GM19025 (cell line): ENCODE measurements around the gene TNPO2.

Experiments
- ATAC-seq: cut with Tn5 transposase; IDR thresholded peaks from one replicate; pipeline ENCODE4 v1.9.1; 2021; ENCODE audit warnings: mild to moderate bottlenecking, low read depth, moderate library complexity; ENCODE audit not compliant: unreplicated experiment

Gene TNPO2

GRCh38 chr19:12723641-12724426, at the start of gene TNPO2:
TNPO2 (minus strand) TSS chr19:12723932; CDS start chr19:12720977, 2,955 bp downstream.
- ATAC-seq, result no peak

DNA sequence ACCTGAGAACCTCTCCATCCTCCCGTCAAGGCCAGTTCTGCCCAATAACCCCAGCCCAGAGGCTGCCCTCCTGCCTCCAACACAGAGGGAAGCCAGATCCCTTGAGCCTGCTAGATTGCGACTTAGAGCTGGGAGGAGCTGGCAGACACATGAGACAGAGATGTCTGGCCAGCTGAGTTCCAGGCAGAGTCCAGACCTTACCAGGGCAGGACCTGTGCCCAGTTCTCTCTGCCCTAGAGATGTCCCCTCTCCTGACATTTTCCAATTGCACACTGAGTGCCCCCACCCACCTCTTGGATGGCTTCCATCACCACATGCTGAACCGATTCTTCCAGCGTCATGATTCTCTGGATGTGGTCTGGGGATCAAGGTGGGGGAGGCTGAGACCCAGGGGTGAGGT, 48.6 kb upstream of the TNPO2 start:
- ATAC-seq, result no peak

DNA sequence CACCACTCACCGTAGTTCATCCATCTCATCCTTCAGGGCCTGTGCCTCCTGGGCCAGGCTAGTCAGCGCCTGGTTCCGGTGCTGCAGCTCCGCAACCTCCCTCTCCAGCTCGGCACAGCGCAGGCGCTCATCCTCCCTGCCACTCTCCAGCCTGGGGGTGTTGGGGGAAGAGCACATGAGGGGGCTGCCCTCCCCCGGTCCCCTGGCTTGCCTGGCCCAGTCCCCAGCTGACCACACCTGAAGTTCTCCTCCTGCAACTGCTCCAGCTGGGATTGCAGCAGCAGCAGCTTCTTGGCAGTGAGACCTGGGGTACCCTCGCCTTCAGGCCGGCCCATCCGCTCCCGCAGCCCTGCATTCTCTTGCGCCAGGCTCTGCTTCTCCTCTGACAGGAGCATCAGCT, 47.2 kb upstream of the TNPO2 start:
- ATAC-seq, result no peak

GRCh38 chr19:12769689-12770088, 46.0 kb upstream of the TNPO2 start:
- ATAC-seq, result no peak

DNA sequence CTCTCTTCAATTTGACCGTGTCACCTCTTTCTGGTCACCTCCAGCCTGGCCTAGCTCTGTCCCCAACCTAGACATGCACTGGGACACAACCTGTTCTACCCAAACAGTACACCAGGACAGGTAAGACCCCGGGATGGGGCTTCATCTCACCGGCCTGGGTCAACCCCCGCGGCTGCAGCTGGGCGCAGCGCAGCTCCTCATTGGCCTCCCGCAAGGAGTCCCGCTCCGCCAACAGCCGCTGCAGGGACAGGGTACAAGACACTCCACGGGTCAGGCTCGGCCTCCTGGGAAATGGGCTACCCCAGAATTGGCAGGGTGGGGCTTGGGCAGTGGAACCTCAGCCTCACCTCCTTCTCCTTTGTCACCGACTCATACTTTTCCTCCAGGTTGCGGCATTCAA, 43.9 kb upstream of the TNPO2 start:
- ATAC-seq, result no peak

DNA sequence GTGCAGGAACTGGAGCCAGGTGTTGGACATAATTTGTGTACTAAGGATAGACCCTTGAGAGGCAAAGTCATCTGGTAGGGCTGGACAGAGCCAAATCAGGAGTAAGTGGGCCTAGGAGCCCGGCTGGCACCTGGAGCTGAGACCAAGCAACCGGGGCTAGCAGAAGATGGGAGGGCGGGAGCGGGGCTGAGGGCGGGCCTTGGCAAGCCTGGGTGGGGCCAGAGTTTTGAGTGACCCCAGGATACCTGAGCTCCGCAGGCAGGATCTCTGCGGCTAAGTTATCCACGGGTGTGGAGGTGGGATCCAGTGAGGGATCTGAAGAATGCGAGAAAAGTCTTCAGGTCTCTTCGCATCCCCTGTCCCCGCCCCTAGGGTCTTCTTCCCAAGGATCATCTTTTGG, 43.4 kb upstream of the TNPO2 start:
- no peak for ATAC-seq

- ATAC-seq, result peak; percentile 58
Observed at GRCh38 chr19:12766051-12766521, 42.4 kb upstream of the TNPO2 start.

DNA sequence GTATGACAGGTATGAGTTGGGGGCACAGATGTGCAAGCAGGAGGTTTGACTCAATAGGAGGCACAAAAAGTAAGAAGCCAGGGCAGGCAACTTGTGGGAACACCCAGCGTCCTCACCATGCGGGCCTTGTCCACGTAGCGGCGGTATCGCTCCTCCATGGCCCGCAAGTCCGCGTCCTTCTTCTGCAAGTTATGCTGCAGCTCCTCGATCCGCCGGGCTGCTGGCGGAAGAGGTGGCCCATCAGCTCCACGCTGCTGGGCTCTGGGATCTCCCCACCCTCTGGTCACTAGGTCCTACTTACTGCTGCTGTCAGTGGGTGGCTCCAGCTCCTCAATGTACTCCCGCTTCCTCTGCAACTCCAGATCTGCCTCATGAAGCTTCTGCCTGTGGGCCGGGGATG, 41.0 kb upstream of the TNPO2 start:
- no peak for ATAC-seq

DNA sequence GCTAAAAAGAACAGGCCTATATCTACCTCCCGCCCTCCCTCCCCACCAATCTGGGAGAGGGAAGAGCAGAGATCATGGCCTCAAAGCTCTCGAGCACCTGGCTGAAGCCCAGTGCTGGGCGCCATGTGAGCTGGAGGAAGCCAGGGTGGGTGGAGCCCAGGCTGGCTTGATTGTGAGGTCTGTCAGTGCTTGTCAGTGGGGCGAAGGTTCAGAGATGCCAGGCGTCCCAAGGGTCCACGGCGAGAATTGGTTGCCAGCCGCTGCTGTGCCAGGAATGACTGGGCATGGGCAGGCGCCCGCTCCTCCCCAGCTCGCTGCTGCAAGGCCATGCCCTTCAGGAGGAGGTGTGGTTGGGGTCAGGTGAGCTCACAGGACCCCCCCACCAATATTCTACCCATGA, 39.4 kb upstream of the TNPO2 start:
- no peak for ATAC-seq

DNA sequence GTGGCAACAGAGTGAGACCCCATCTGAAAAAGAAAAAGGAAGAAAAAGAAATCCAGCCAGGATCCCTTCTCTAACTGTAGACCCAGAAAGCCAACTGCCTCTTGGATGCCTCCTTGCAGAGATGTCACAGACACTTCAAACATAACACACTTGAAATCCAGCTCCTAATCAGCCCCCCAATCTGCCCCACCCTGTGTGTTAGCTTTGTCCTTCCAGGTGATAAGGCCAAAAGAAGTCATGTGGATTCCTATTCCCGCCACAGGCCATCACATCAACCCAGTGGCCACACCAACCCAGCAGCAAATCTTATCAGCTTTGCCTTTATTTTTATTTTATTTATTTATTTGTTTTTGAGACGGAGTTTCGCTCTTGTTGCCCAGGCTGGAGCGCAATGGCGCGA, 36.0 kb upstream of the TNPO2 start:
- no peak for ATAC-seq

- no peak for ATAC-seq
Observed at GRCh38 chr19:12757544-12758274, 34.0 kb upstream of the TNPO2 start.

DNA sequence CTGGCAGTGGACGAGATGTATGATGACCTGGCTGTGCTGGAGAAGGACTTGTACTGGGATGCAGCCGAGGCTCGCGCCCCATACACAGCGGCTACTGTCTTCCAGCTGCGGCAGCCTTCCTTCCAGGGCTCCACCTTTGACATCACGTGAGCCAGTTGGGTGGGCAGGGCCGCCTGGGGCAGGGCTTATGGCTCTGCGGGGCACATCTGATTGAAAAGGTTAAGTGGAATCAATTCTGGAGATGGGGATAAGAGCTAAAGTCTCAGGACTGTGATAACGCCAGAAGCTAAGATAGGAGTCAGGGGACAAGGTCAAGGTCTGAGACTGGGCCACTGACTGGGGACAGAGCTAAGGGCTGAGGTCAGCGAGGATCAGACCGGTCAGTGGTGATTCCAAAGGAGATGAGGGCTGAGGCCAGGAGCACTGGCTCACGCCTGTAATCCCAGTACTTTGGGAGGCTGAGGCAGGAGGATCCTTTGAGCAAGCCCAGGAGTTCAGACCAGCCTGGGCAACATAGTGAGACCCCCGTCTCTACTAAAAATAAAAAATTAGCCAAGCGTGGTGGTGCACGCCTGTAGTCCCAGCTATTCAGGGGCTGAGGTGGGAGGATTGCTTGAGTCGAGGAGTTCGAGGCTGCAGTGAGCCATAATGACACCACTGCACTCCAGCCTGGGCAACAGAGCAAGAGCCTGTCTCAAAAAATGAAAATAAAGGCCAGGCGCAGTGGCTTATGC, 32.6 kb upstream of the TNPO2 start:
- ATAC-seq, result no peak

DNA sequence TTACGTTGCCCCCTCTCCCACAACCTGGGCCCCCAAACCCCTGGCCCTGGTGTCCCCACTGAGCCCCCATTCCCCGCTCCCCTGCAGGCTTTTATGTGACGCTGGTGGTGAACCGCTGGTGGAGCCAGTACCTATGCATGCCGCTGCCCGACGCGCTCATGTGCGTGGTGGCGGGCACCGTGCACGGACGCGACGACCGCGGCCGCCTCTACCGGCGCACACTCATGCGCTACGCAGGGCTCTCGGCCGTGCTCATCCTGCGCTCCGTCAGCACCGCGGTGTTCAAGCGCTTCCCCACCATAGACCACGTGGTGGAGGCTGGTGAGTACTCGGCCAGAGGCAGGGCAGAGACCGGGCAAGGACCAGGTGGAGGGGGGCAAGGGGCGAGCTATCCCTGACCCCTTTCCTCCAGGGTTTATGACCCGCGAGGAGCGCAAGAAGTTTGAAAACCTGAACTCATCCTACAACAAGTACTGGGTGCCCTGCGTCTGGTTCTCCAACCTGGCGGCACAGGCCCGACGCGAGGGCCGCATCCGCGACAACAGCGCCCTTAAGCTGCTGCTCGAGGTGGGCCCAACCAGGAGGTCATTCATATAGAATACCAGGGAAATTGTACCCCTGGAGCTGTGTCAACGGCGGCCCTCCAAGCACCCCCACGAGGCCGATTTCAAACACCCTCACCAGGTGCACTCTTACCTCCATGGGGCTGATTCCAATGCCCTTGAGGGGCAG, 30.9 kb upstream of the TNPO2 start:
- ATAC-seq, result no peak

DNA sequence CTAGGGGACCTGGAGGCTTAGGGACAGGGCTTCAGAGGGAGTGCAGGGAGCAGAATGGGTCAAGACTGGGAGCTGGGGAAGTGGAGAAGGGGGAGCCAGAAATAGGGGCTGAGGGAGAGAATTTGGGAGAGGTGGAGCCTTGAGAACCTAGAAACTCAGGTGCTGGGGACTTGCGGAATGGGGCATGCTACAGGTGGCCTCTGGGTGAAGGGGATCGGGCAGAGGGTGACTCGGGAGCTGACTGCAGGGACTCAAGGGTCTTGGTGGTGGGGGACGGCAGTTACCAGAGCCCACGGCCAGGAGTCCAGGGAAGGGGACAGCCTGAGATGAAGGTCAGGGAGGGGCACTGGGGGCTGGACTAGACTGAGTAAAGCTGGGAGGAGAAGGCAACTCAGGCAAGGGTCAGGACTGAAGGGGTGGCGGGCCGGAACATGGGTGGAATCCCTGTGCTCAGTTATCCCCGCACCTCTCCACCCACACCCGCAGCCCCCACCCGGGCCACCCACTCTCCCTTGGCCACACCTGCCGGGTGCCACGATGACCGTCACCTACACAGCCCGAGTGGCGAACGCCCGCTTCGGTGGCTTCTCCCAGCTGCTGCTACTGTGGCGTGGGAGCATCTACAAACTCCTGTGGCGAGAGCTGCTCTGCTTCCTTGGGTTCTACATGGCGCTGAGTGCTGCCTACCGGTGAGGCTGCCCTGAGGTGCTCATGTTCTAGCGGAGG, 28.5 kb upstream of the TNPO2 start:
- no peak for ATAC-seq

DNA sequence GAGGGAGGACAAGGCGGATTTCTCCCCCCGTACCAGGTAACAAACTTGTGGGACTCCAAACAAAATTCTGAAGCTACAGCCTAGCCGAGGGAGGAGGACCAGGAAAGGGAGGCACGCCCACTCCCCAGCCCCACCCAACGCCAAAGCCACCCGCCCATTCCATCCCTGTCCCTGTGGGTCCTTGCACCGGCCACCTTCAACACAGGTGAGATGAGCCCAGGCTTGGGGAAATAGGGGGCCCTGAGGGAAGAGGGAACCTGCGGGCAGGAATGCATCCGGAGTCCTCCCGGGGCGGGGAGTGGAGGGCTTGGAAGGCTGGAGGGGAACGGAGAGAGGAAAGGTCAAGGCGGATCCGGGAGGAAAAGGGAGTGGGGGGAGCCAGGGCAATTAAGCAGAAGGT, 27.9 kb upstream of the TNPO2 start, which contains the start of gene BEST2:
Gene BEST2 (plus strand): TSS at position 157 of the 400 bp plus-strand sequence. CDS start 802 bp downstream, outside the sequence.
- ATAC-seq, result no peak

DNA sequence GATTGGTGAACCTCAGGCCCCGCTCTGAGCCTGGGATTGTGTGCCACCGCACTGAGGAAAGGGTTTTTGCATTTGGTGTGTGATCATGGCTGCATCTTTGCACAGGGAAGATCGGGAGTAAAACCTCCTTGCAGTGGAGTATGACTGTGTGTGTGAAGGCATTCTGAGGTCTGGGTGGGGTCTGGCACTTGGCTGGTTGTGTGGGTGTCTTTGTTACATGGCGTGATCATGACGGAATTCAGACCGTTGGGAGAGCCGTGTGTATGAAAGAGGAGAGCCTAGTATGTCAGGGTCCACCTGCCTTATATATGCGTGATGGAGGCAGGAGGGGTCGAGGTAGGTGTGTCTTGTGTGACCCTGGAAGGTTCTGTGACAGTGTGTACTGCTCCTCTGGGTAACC, 27.1 kb upstream of the TNPO2 start:
- no peak for ATAC-seq

GRCh38 chr19:12749938-12750521, 26.3 kb upstream of the TNPO2 start:
- no peak for ATAC-seq

DNA sequence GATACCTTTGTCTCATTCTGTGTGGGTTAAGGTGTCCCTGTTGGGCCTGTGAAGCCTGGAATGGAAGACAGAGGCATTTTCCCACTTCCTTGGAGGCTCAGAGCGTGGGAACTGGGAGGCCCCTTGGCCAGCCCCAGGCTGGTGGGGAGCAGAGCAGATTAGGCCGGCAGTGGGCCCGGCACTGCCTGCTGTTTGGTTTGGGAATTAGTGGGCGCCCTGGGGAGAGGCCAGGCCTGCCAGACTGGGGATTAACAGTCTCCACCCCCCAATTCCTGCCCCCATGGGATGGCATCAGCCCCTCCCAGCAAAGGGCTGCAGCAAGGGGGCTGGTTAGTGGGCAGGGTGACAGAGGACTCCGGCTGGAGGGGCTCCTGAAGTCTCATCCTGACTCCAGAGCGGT, 24.8 kb upstream of the TNPO2 start:
- ATAC-seq, result no peak

DNA sequence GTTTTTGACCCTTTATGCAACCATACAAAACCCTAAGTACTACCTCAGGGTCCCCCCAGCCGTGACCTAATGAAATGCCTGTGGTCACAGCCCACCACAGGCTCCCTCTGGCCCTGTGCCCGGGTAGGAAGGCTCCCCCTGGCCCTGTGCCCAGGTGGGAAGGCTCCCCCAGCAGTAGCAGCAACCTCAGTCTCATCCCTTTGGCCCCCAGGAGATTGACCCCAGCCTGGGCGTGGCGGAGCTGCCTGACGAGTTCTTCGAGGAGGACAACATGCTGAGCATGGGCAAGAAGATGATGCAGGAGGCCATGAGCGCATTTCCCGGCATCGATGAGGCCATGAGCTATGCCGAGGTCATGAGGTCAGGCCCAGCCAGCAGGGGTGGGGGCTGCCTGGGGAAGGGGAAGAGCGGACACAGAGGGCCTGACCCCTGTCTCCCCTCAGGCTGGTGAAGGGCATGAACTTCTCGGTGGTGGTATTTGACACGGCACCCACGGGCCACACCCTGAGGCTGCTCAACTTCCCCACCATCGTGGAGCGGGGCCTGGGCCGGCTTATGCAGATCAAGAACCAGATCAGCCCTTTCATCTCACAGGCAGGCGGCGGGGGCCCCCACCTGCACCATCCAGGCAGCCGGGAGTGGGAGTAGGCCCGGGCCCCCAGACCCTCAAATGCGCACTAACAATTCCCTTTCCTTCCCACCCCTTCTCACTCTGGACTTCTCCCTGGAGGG, 21.6 kb upstream of the TNPO2 start:
- ATAC-seq, result no peak
